Gastroesophageal sphincter (tissue), 3 donors: ENCODE results near the gene CDC42EP4.

Source experiments
- CTCF ChIP-seq, 4 experiments: fragments of 200-600 bp in 2 of 4; fragments of 450-650 bp in 2 of 4; sonication (generic) in 1 of 4; IDR thresholded peaks; one replicate each; pipeline ENCODE4 v1.5.1; 2017 to 2019; ENCODE audit warnings: antibody characterized with exemption in 4 of 4, mild to moderate bottlenecking in 2 of 4, moderate library complexity in 2 of 4
- EP300 ChIP-seq: sonication (generic); formaldehyde crosslinking; IDR thresholded peaks from one replicate; pipeline ENCODE4 v1.6.1; 2017; ENCODE audit warnings: antibody characterized with exemption, mild to moderate bottlenecking
- POLR2A ChIP-seq, 2 donors: fragments of 450-650 bp; IDR thresholded peaks; one replicate each; pipeline ENCODE4 v1.6.1; 2017; ENCODE audit warnings: antibody characterized with exemption in 2 of 2, mild to moderate bottlenecking in 2 of 2, moderate library complexity in 1 of 2
- POLR2AphosphoS5 ChIP-seq: sonication (generic); formaldehyde crosslinking; IDR thresholded peaks from one replicate; pipeline ENCODE4 v1.6.1; 2017; ENCODE audit warnings: antibody characterized with exemption

GRCh38 chr17:73265646-73266640 is 45.9 kb downstream of the CDC42EP4 start:
- TF ChIP-seq CTCF (IDR thresholded peaks at IDR 0.05): no peak
- TF ChIP-seq POLR2AphosphoS5: no peak
- TF ChIP-seq POLR2A (IDR thresholded peaks at IDR 0.05): no peak
- TF ChIP-seq EP300: no peak
